Activated naive CD4-positive, alpha-beta T cell treated with Interleukin-2 at 50 U/mL for 16 hours (primary cell): ENCODE data around the gene GALNT9.
A peak's percentile ranks its signal among the peaks of the same experiment; 100 is the strongest.
"Not testable (repeated sequence)": the region's sequence is repeated elsewhere in the genome, so short reads cannot be mapped to it uniquely, and the experiment has no call there.

Source experiments
- DNase-seq: peaks from one replicate; pipeline ENCODE4 v3.0.0-alpha.2; 2020

The GALNT9 gene

DNA sequence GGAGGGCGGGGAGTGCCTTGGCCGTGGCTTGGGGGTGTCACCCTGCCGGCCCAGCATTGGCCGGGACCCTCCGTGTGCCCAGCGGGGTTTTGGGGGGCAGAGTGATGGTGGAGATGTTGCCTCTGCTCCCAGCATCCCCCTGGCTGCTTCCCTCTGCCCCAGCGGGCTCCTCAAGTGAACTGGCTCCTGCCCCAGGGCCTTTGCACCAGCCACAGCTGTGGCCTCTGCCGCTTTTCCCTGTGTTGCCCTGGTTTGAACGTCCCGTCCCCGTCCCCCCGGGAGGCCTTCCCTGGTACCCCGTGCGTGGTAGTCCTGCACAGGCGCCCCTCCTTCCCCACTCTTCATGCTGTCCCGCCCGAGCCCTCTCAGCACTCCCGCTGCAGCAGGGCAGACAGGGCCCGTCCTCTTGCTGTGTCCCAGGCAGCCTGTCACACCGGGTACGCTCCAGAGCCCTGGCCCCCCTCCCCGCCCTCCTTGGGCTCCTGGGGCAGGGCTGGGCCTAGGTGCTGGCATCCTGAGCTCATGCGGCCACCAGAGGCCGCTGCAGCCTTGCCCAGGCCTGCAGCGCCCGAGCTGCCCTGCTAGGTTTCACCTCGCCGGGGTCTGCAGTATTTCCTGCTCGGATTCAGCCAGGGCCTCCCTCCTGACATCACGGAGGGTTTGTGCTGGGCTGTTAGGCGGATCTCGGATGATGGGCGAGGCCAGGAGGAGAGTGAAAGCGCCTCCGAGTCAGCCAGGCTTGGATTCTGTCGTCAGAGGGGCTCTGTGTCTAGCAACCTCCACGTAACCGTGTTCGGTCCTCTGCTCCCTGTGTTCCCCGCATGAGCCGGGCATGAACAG lies 175.7 kb downstream of the GALNT9 start:
- DNase-seq: peak; percentile 72

DNA sequence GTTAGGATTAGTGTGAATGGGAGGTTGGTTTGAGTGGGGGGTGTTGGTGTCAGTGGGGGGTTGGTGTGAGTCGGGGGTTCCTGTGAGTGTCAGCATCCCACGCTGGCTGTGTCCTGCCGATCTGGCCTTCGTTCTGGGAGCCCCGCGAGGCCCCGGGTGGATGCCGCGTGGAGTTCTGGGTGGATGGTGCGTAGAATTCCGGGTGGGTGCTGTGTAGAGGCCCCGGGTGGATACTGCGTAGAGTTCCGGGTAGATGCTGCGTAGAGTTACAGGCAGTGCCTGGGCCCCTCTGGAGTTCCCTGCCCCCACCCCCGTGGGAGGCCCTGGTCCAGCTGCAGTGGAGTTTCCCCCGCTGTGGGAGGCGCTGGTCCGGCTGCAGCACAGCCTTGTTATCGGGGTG lies 176.4 kb downstream of the GALNT9 start:
- DNase-seq: no peak

DNA sequence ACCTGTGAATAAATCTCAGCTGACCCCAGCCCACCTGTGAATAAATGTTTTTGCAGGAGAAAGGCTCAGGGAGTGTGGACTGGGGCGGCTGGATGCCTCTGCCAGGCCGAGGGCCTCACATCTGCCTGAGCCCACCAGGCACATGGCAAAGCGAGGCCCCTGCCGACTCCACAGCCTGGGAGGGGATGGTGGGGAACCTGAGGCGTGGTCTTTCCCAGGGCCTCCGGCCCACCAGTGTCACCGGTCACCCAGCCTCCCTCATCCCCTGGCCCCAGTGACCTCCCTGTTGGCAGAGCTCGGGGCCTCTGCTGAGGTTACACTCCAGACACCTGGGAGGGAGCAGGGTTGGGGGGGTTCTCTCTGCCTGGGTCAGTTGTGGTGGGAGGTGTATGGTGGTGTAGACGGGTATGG lies 177.0 kb downstream of the GALNT9 start:
- DNase-seq: no peak

DNA sequence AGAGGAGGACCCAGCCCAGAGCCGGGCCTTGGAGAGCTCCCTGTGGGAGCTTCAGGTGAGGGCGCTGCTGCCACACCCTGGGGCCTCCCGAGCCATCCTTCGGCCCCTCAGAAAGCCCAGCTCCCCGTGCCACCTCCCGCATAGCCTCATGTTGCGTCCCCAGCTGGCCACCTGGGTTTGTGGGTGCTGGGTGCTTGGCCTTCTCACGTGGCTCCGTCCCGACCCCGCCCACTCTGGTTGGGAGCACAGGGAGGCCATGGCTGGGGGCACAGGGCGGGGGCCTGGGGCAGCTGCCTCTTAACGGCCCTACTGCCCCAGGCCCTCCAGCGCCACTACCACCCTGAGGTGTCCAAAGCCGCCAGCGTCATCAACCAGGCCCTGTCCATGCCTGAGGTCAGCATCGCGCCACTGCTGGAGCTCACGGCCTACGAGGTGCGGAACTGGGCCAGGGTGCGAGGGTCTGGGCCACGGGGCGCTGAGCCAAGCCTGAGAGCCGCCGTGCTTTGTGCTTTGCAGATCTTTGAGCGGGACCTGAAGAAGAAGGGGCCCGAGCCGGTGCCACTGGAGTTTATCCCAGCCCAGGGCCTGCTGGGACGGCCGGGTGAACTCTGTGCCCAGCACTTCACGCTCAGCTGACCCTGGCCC lies 177.5 kb downstream of the GALNT9 start:
- no peak for DNase-seq

DNA sequence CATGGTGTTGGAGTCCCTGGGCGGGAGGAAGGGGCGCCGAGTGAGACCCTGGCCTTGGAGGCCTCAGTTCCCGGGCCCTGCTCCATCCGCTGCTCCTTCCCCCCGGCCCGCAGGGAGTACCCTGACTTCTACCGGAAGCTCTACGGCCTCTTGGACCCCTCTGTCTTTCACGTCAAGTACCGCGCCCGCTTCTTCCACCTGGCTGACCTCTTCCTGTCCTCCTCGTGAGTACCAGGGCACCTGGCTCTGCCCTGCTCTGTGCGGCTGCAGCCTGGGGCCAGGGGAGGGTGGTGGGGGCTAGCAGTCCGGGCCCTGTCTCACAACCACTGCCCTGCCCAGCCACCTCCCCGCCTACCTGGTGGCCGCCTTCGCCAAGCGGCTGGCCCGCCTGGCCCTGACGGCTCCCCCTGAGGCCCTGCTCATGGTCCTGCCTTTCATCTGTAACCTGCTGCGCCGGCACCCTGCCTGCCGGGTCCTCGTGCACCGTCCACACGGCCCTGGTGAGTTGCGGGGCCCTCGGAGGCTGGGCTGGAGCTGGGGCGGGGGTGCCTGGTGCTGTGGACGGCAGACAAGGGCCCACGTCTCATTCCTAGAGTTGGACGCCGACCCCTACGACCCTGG lies 178.1 kb downstream of the GALNT9 start:
- no peak for DNase-seq

DNA sequence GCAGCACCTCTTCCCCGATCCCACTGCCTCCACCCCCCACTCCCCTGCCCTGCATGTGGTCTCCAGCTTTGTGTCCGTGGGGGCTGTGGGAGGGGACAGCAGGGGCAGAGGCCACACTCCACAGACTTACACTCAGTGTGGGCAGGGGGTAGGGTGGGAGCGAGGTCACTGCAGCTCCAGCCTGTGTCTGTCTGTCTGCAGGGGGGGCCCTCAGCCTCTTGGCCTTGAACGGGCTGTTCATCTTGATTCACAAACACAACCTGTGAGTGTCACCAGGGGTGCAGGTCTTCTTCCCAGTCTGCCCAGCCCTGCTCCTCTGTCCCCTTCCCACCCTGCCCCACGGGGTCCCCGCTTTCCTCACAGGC lies 178.6 kb downstream of the GALNT9 start:
- DNase-seq: no peak

DNA sequence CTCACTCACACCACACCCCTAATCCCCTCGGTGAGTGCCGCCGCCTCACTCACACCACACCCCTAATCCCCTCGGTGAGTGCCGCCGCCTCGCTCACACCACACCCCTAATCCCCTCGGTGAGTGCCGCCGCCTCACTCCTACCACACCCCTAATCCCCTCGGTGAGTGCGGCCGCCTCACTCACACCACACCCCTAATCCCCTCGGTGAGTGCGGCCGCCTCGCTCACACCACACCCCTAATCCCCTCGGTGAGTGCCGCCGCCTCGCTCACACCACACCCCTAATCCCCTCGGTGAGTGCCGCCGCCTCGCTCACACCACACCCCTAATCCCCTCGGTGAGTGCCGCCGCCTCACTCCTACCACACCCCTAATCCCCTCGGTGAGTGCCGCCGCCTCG lies 179.9 kb downstream of the GALNT9 start:
- DNase-seq: not testable (repeated sequence)

DNA sequence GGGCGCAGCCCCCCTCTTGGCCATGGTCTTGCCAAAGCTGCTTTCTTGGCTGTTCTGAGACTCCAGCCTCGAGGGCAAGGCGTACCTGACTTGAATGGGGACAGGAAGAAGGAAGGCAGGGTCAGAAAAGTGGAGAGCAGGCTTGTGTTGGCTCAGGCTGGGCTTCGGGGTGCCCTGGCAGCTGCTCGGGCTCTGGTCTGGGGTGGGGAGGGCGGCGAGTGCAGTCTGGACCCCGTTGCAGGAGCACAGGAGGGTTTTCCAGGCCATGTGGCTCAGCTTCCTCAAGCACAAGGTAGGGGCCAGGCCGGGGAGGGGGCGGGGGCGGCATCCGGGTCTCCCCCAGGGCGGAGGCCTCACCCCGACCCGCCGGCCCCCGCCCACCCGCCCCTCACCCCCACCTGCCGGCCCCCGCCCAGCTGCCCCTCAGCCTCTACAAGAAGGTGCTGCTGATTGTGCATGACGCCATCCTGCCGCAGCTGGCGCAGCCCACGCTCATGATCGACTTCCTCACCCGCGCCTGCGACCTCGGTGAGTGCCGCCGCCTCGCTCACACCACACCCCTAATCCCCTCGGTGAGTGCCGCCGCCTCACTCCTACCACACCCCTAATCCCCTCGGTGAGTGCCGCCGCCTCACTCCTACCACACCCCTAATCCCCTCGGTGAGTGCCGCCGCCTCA lies 180.9 kb downstream of the GALNT9 start:
- no peak for DNase-seq

DNA sequence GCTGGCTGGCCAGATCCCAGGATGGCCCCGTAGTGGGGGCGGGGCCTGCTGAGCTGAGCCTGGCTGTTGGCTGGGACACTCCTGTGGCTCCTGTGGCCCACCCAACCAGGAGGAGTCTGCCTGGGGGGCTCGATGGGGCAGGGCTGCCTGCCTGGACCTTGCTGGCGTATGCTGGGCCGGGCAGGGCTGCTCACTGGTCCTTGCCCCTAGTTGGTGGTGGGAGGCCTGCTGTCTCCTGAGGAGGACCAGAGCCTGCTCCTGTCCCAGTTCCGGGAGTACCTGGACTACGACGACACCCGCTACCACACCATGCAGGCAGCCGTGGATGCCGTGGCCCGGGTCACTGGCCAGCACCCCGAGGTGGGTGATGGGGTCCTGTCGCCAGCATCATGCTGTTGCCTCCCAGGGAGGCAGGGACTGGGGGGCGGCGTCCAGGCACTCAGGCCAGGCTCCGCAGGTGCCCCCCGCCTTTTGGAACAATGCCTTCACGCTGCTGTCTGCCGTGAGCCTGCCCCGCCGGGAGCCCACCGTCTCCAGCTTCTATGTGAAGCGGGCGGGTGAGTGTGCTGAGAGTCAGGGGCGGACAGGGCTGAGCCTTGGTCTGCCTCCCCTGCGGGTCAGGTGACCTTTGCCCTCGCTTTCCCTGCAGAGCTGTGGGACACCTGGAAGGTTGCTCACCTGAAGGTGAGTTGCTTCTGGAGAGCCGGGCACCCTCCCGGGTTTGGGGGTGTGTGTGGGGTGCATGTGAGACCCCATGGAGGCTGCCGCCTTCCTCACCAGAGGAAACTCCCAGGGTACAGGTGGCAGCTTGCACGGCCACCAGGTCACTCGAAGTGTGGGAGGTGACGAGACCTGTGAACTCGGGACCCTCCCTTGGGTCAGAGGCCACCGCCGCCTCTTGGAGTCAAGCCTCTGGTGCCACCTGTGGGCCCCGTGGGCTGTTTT lies 181.7 kb downstream of the GALNT9 start:
- DNase-seq: no peak

DNA sequence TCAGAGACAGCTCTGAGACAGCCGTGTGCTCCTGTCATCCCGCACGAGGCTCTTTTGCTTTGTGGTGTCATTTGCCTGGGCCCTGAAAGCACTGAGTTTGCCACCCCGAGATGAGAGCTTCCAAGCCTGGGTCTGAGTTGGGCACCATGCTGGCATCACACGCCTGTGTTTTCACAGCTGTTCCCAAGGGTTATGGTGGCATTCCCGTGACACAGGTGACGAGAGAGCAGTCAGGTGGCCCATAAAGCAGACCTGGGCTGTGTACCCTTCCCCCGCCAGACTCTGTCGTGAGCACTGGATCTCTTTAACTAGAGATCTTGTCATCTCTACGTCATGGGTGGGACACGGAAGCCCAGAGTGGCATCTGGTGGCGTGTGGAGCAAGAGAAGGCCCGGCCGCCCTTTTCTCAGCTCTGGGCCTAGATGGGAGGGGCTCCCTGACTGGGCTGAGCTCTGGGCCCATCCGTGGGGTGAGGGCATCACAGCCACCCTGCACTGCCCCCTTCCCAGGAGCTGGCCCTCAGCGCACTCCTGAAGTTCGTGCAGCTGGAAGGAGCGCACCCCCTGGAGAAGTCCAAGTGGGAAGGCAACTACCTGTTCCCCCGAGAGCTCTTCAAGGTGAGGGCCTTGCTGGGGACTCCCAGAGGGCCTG lies 182.5 kb downstream of the GALNT9 start:
- DNase-seq: no peak
